Stomach (tissue), 9 donors: Measurements from ENCODE around the gene NEUROD6. TPM values are rescaled to one million over a fixed set of nuclear protein-coding genes. Genes with fewer than 3 reads are reported as not detected.

Experiments used
- DNase-seq, 2 donors: peaks; one replicate each; pipeline versions ENCODE4 v3.0.0 to v3.0.0-alpha.2; 2013 to 2019
- H3K27ac ChIP-seq, 5 donors: fragments of 200-600 bp in 4 of 5; sonication (generic) in 4 of 5; one replicate each; pipeline ENCODE4 v1.5.1; 2013 to 2019; ENCODE audit warnings: mild to moderate bottlenecking in 1 of 5, moderate library complexity in 1 of 5
- H3K27me3 ChIP-seq, 3 donors: fragments of 200-600 bp; sonication (generic); one replicate each; pipeline ENCODE4 v1.5.1; 2017 to 2019; ENCODE audit warnings: mixed run types in 1 of 3
- H3K36me3 ChIP-seq, 4 donors: fragments of 200-600 bp; sonication (generic); 1 replicate in 3 of 4; 2 replicates in 1 of 4; pipeline ENCODE4 v1.5.1; 2016 to 2019
- H3K4me1 ChIP-seq, 4 donors: fragments of 200-600 bp; sonication (generic); one replicate each; pipeline ENCODE4 v1.5.1; 2016 to 2019
- H3K4me3 ChIP-seq, 4 donors: fragments of 200-600 bp; sonication (generic) in 3 of 4; one replicate each; pipeline ENCODE4 v1.5.1; 2016 to 2019; ENCODE audit warnings: mild to moderate bottlenecking in 1 of 4
- H3K9me3 ChIP-seq, 4 donors: fragments of 200-600 bp; sonication (generic); one replicate each; pipeline ENCODE4 v1.5.1; 2016 to 2019
- EP300 ChIP-seq: sonication (generic); formaldehyde crosslinking; IDR thresholded peaks from one replicate; pipeline ENCODE4 v1.6.1; 2017; ENCODE audit warnings: antibody characterized with exemption
- POLR2A ChIP-seq, 4 donors: fragments of 450-650 bp; IDR thresholded peaks; one replicate each; pipeline ENCODE4 v1.6.1; 2016; ENCODE audit warnings: antibody characterized with exemption in 4 of 4, control low read depth in 2 of 4, mild to moderate bottlenecking in 1 of 4, moderate library complexity in 1 of 4
- POLR2AphosphoS5 ChIP-seq, 3 donors: sonication (generic); formaldehyde crosslinking; IDR thresholded peaks; one replicate each; pipeline ENCODE4 v1.6.1; 2016; ENCODE audit warnings: antibody characterized with exemption in 3 of 3
- WGBS, 5 donors: extraction: QIAGEN DNeasy Blood & Tissue Kit in 3 of 5; methylation state at CpG; one replicate each; pipeline versions ENCODE4 v1.1.5 to v1.1.7; 2013 to 2018; 5-methylcytosine and 5-hydroxymethylcytosine counted together
- intact Hi-C: fragments of 100-400 bp; cut with DNase I; formaldehyde crosslinking; loops from one replicate; pipeline ENCODE4 v1.15.1; 2023; ENCODE audit warnings: low total_unique reads
- polyA plus RNA-seq, 3 donors: library from polyadenylated mRNA; stranded (reverse); fragments of 200-250 nt; gene quantifications; one replicate each; pipeline ENCODE4 v1.2.3, GENCODE V29; 2013
- total RNA-seq, 5 donors: library from RNA; depleted of rRNA; stranded (reverse); fragments of >200 nt; gene quantifications; one replicate each; pipeline versions ENCODE4 v1.1.0 to v1.2.3, GENCODE V29; 2014 to 2016
- TF ChIP-seq, protein P1 (sequence below), 7 experiments: fragments of 450-650 bp in 4 of 7; fragments of 200-600 bp in 3 of 7; sonication (generic) in 3 of 7; IDR thresholded peaks; one replicate each; pipeline ENCODE4 v1.5.1; 2016 to 2019; ENCODE audit warnings: antibody characterized with exemption in 7 of 7, control low read depth in 2 of 7, mild to moderate bottlenecking in 1 of 7
- donor health status: healthy with polysubstance abuse.
- donor health status: Bipolar disorder and iron deficiency.
- donor health status: healthy.

Gene NEUROD6
- total and polyA plus RNA-seq, 8 donors = not detected

DNA sequence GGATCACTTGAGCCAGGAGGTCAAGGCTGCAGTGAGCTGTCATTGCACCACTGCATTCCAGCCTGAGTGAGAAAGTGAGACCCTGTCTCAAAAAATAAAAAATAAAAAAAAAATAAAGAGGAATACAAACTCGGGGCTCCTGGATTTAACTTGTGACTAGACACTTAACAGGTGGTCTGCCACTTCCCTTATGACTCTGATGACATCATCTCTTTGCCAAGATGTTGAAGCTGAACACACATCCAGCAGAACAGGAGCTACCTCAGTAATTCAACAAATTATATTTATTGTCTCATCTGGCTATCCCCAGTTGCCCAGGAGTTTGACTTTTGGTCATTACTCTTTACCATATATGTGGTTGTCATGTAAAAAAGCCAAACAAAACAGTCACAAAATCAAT lies 35.3 kb downstream of the NEUROD6 start:
- Histone ChIP-seq H3K27ac (no peak overlapping the region), H3K27me3 (peaks cover 0 to 3% (median 0%) of the 10 kb centered on the region in 3 donors), H3K4me3 (no peak overlapping the region), H3K4me1 (no peaks in the 10 kb centered on the region), H3K9me3 (no peaks in the 10 kb centered on the region), H3K36me3 (no peaks in the 10 kb centered on the region)
- 28 to 75% (median 67%) methylated on average over 1 of the region's 1 CpG for WGBS, 5 donors
- intact Hi-C loops = no loop called here
- TF ChIP-seq EP300 (no peak), POLR2A (IDR thresholded peaks at IDR 0.05) (no peak), POLR2AphosphoS5 (IDR thresholded peaks at IDR 0.05) (no peak)
- TF ChIP-seq, protein P1, sequence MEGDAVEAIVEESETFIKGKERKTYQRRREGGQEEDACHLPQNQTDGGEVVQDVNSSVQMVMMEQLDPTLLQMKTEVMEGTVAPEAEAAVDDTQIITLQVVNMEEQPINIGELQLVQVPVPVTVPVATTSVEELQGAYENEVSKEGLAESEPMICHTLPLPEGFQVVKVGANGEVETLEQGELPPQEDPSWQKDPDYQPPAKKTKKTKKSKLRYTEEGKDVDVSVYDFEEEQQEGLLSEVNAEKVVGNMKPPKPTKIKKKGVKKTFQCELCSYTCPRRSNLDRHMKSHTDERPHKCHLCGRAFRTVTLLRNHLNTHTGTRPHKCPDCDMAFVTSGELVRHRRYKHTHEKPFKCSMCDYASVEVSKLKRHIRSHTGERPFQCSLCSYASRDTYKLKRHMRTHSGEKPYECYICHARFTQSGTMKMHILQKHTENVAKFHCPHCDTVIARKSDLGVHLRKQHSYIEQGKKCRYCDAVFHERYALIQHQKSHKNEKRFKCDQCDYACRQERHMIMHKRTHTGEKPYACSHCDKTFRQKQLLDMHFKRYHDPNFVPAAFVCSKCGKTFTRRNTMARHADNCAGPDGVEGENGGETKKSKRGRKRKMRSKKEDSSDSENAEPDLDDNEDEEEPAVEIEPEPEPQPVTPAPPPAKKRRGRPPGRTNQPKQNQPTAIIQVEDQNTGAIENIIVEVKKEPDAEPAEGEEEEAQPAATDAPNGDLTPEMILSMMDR (IDR thresholded peaks at IDR 0.05) = no peak
- no peak for DNase-seq

DNA sequence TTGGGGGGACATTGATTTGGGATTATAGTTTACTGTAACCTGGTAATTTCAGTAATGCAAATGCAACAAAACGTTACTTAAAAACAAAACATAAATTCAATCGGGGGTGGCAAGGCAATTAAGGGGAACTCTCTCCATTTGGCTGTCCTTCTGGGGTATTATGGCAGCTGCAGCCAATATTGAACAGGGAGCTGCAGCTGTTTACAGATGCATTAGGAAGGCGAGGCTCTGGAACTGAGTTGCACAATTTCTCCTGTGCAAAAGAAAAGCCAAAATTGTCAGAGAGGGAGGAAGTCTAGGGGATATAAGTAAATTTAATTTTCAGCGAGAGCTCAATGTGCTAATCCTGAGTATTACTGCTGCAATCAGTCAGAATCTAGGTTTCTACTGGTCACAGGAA lies 36.1 kb downstream of the NEUROD6 start:
- H3K9me3 ChIP-seq = no peaks in the 10 kb centered on the region
- H3K4me1 ChIP-seq = no peaks in the 10 kb centered on the region
- peaks cover 0 to 3% (median 0%) of the 10 kb centered on the region in 3 donors for H3K27me3 ChIP-seq
- no peaks in the 10 kb centered on the region for H3K36me3 ChIP-seq
- 54 to 72% (median 59%) methylated on average over 4 of the region's 4 CpGs for WGBS, 5 donors
- no peak overlapping the region for H3K27ac ChIP-seq
- no peak for TF ChIP-seq EP300
- TF ChIP-seq, protein P1 (IDR thresholded peaks at IDR 0.05) = no peak
- no peak for TF ChIP-seq POLR2A (IDR thresholded peaks at IDR 0.05)
- TF ChIP-seq POLR2AphosphoS5 (IDR thresholded peaks at IDR 0.05) = no peak
- DNase-seq = no peak
- intact Hi-C loops = no loop called here
- no peak overlapping the region for H3K4me3 ChIP-seq

DNA sequence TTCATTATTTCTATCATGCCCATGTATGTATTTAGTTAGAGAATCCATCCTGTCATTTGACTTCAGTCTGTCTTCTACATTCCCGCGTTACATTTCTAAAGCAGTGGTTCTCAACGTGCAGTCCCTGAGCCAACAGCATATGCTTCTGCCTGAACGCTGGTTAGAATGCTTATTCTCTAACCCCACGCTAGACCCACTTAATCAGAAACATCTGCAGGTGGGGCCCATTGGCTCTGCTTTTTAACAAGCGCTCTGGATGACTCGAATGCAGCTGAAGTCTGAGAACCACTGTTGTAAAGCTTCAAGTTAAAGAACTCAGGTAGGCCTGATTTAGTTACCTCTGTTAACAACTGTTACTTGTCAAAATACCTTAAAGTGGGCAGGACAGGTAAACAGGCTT lies 38.2 kb downstream of the NEUROD6 start:
- intact Hi-C loops = no loop called here
- no peak overlapping the region for H3K4me3 ChIP-seq
- no peaks in the 10 kb centered on the region for H3K9me3 ChIP-seq
- WGBS, 5 donors = 82 to 91% (median 84%) methylated on average over 7 of the region's 7 CpGs
- no peaks in the 10 kb centered on the region for H3K4me1 ChIP-seq
- no peak for DNase-seq
- H3K27ac ChIP-seq = no peak overlapping the region
- no peaks in the 10 kb centered on the region for H3K36me3 ChIP-seq
- no peak for TF ChIP-seq POLR2AphosphoS5 (IDR thresholded peaks at IDR 0.05)
- no peak for TF ChIP-seq POLR2A (IDR thresholded peaks at IDR 0.05)
- no peak for TF ChIP-seq EP300
- TF ChIP-seq, protein P1 (IDR thresholded peaks at IDR 0.05) = no peak
- no peaks in the 10 kb centered on the region for H3K27me3 ChIP-seq

DNA sequence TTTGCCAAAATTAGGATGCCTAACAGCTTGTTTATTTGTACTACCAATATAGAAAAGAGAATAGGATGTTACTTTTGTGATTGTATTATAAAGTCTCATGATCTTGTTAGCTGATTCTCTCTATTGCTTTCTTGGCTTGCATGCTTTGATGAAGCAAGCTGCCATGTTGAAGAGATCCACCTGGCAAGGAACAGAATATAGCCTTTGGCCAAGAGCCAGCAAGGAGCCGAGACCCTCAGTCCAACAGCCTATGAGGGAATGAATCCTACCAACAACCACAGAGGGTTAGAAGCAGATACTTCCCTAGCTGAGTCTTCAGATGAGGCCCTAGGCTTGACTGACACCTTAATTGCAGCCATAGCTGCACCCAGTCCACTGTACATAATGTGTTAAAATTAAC lies 41.2 kb downstream of the NEUROD6 start:
- TF ChIP-seq, protein P1 (IDR thresholded peaks at IDR 0.05) = no peak
- no peak for TF ChIP-seq EP300
- TF ChIP-seq POLR2AphosphoS5 (IDR thresholded peaks at IDR 0.05) = no peak
- no peak for TF ChIP-seq POLR2A (IDR thresholded peaks at IDR 0.05)
- DNase-seq = no peak
- no peaks in the 10 kb centered on the region for H3K27me3 ChIP-seq
- H3K9me3 ChIP-seq = no peaks in the 10 kb centered on the region
- no peak overlapping the region for H3K4me3 ChIP-seq
- intact Hi-C loops = no loop called here
- H3K27ac ChIP-seq = no peak overlapping the region
- WGBS, 5 donors = 47 to 80% (median 70%) methylated on average over 1 of the region's 1 CpG
- H3K36me3 ChIP-seq = no peaks in the 10 kb centered on the region
- H3K4me1 ChIP-seq = no peaks in the 10 kb centered on the region
